Measurements from ENCODE around the gene CIDEA.

- TF ChIP-seq CTCF (IDR thresholded peaks at IDR 0.05) (no peak), POLR2A (IDR thresholded peaks at IDR 0.05) (no peak)
These were observed 2.9 kb upstream of the CIDEA start for GRCh38 chr18:12251311-12251710.

Measured in heart left ventricle (tissue), 13 donors.